Measurements from ENCODE around the gene FUOM. TPM values are rescaled to one million over a fixed set of nuclear protein-coding genes. Genes with fewer than 3 reads are reported as not detected.

Gene FUOM
- total and polyA plus RNA-seq, 12 donors = 2.0 to 17.0 (median 6.2) TPM

- Histone ChIP-seq H3K4me3 (no peak overlapping the region), H3K27me3 (no peaks in the 10 kb centered on the region), H3K4me1 (peaks cover 3 to 44% (median 15%) of the 10 kb centered on the region in 9 donors), H3K36me3 (peaks cover 0 to 12% (median 0%) of the 10 kb centered on the region in 9 donors), H3K9me3 (no peaks in the 10 kb centered on the region), H3K27ac (no peak overlapping the region)
- DNase-seq = no peak
- no peak for ATAC-seq
- intact Hi-C loops (cut with DNase I) = no loop called here
- 95 to 96% methylated on average over 12 of the region's 12 CpGs for WGBS, 2 donors
- TF ChIP-seq CTCF (IDR thresholded peaks at IDR 0.05) = no peak
These were observed 33.4 kb upstream of the FUOM start for GRCh38 chr10:133391249-133391635.

- Histone ChIP-seq H3K4me3 (no peak overlapping the region), H3K9me3 (no peaks in the 10 kb centered on the region), H3K4me1 (peaks cover 3 to 44% (median 15%) of the 10 kb centered on the region in 9 donors), H3K27ac (peak overlapping the region in 2 of 10 donors; percentile 64 to 86), H3K27me3 (no peaks in the 10 kb centered on the region), H3K36me3 (peaks cover 0 to 7% (median 0%) of the 10 kb centered on the region in 9 donors)
- ATAC-seq = no peak
- intact Hi-C loops (cut with DNase I) = no loop called here
- TF ChIP-seq CTCF (IDR thresholded peaks at IDR 0.05) = no peak
- DNase-seq = no peak
- 89 to 92% methylated on average over 19 of the region's 19 CpGs for WGBS, 2 donors
These were observed 32.9 kb upstream of the FUOM start for GRCh38 chr10:133390597-133391248.

- WGBS, 2 donors = 67 to 75% methylated on average over 39 of the region's 39 CpGs
These were observed 31.4 kb upstream of the FUOM start for GRCh38 chr10:133388973-133389818.

More at GRCh38 chr10:133388973-133389818, 31.4 kb upstream of the FUOM start:
- H3K4me1 ChIP-seq = peaks cover 0 to 33% (median 3%) of the 10 kb centered on the region in 9 donors
- ATAC-seq = no peak
- H3K36me3 ChIP-seq = peaks cover 0 to 10% (median 0%) of the 10 kb centered on the region in 9 donors
- TF ChIP-seq CTCF (IDR thresholded peaks at IDR 0.05) = no peak
- no peaks in the 10 kb centered on the region for H3K9me3 ChIP-seq
- H3K27ac ChIP-seq = peak overlapping the region in 7 of 10 donors; percentile 28 to 86 (median 61)
- intact Hi-C loops (cut with DNase I) = no loop called here
- DNase-seq = no peak
- no peaks in the 10 kb centered on the region for H3K27me3 ChIP-seq
- H3K4me3 ChIP-seq = peak overlapping the region in 3 of 10 donors; percentile 8 to 38 (median 17)

Data from heart right ventricle (tissue), 16 donors.